Neural progenitor cell (in vitro differentiated cells): ENCODE measurements around the gene MACROD2.

Source experiments
- CTCF ChIP-seq: fragments of 200-600 bp; sonication (generic); IDR thresholded peaks from 2 replicates; pipeline ENCODE4 v1.5.1; 2017; ENCODE audit warnings: antibody characterized with exemption, mild to moderate bottlenecking
- EZH2phosphoT487 ChIP-seq: fragments of 200-600 bp; sonication (generic); IDR thresholded peaks from 2 replicates; pipeline ENCODE4 v1.6.1; 2017; ENCODE audit warnings: antibody characterized with exemption

DNA sequence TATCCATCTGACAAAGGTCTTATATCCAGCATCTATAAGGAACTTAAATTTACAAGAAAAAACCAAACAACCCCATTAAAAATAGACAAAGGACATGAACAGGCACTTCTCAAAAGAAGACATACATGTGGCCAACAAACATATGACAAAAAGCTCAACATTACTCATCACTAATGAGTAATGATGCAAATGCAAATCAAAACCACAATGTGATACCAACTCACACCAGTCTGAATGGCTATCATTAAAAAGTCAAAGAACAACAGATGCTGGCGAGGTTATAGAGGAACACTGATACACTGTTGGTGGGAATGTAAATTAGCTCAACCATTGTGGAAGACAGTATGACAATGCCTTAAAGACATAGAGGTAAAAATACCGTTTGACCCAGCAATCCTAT lies 13.9 kb downstream of the MACROD2 start:
- TF ChIP-seq EZH2phosphoT487 = no peak
- TF ChIP-seq CTCF = no peak
